ENCODE data around the gene TBC1D10A.

The TBC1D10A gene, protein sequence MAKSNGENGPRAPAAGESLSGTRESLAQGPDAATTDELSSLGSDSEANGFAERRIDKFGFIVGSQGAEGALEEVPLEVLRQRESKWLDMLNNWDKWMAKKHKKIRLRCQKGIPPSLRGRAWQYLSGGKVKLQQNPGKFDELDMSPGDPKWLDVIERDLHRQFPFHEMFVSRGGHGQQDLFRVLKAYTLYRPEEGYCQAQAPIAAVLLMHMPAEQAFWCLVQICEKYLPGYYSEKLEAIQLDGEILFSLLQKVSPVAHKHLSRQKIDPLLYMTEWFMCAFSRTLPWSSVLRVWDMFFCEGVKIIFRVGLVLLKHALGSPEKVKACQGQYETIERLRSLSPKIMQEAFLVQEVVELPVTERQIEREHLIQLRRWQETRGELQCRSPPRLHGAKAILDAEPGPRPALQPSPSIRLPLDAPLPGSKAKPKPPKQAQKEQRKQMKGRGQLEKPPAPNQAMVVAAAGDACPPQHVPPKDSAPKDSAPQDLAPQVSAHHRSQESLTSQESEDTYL

DNA sequence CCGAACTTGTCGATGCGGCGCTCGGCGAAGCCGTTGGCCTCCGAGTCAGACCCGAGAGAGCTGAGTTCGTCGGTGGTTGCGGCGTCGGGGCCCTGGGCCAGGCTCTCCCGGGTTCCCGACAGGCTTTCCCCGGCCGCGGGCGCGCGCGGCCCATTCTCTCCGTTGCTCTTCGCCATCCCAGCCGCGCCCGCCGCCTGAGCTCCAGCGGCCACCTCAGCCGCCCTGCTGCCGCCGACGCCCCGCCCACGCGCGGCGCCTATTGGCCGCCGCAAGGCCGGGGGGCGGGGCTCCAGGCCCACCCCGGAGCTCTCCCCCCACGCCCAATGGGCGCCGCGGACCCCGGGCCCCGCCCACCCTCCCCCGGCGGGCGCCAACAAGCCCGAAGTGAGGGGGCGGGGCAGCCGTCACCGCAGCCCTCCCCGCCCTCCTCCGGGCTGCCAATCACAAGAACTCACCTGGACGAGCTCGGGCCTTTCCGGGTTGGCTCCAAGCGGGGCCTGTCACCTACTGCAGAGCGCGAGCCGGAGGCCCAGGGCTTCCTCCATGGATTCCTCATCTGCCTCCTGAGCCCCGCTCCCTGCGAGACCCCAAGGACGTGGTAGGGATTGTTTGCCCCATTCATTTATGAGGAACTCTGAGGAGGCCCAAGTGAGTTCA lies at the start of gene TBC1D10A:
Gene TBC1D10A (minus strand): TSS at position 236 of the 657 bp plus-strand sequence. CDS start 60 bp downstream, at position 176.
- TF ChIP-seq YY1 (IDR thresholded peaks at IDR 0.05; ENCODE audit: low read depth) = 0 out of 2 replicates have a peak, but pooled peaks have one; percentile 34
- TF ChIP-seq EP300 (IDR thresholded peaks at IDR 0.05; ENCODE audit: borderline replicate concordance) = no peak
- TF ChIP-seq TAF1 (IDR thresholded peaks at IDR 0.05; ENCODE audit: low read depth) = peak; percentile 54

DNA sequence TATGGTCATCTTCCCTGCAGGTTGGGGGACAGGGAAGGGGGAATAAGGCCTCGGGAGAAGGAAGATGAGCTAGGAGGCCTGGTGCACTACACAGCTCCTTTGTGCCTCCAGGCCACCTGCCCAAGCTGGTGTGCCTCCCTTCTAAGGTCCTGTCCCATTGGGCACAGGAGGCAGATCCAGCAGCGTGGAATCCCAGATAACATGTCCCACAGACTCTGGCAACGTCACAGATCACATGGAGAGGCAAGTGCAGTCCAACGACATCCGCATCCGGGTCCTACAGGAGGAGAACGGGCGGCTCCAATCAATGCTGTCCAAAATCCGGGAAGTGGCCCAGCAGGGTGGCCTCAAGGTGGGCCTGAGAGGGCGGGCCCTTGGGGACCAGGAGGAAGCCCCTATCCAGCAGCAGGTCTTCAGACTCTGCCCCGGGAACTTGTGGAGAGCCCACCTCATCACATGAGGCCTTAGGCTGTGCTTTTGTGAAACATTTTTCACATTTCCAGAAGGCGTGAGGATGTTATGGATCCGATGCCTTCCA lies 48.6 kb upstream of the TBC1D10A start:
- no peak for TF ChIP-seq TCF12 (IDR thresholded peaks at IDR 0.05; ENCODE audit: low read depth)
- no peak for TF ChIP-seq TAF1 (IDR thresholded peaks at IDR 0.05; ENCODE audit: low read depth)
- TF ChIP-seq EP300 (IDR thresholded peaks at IDR 0.05; ENCODE audit: borderline replicate concordance) = no peak
- TF ChIP-seq NFIC (IDR thresholded peaks at IDR 0.05) = no peak
- TF ChIP-seq FOXM1 (IDR thresholded peaks at IDR 0.05; ENCODE audit: borderline replicate concordance, low read depth) = no peak

DNA sequence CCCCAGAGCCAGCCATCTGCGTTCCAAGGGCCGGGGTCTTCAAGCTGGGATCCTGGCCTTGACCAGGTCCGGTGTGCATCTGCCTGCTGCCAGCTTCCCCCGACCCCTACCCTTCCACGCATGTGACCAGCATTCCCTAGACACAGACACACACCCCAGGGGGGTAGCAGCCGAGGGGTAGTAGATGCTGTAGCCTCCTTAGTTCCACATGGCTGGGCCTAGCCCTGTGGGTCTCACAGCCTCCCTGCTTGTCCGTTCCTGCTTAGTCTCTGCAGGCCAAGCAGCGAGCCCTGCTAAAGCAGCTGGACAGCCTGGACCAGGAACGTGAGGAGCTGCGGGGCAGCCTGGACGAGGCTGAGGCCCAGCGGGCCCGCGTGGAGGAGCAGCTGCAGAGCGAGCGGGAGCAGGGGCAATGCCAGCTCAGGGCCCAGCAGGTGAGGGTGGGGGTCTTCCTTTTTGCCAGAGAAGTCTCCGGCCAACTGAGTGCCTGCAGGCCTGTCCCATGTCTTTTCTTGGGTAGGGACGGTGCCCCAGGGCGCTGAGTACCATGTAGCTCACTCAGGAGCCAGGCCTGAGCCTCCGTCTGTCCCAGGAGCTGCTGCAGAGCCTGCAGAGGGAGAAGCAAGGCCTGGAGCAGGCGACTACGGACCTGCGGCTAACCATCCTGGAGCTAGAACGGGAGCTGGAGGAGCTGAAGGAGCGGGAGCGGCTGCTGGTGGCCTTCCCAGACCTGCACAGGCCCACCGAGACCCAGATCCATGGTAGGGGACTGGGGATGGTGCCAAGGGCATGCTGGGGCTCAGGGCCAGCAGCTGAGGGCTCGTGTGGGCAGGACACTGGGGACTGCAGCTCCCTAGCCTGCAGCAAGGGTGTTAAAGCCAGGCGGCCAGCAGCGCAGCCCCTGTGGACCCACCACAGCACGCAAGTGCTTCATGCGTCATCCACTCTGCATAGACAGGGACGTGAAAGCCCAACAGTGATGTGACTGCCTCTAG lies 46.9 kb upstream of the TBC1D10A start:
- TF ChIP-seq TCF12 (IDR thresholded peaks at IDR 0.05; ENCODE audit: low read depth) = no peak
- no peak for TF ChIP-seq TAF1 (IDR thresholded peaks at IDR 0.05; ENCODE audit: low read depth)
- no peak for TF ChIP-seq TEAD4 (IDR thresholded peaks at IDR 0.05)
- TF ChIP-seq CREB1 (IDR thresholded peaks at IDR 0.05; ENCODE audit: low read depth) = no peak
- TF ChIP-seq, protein P1, sequence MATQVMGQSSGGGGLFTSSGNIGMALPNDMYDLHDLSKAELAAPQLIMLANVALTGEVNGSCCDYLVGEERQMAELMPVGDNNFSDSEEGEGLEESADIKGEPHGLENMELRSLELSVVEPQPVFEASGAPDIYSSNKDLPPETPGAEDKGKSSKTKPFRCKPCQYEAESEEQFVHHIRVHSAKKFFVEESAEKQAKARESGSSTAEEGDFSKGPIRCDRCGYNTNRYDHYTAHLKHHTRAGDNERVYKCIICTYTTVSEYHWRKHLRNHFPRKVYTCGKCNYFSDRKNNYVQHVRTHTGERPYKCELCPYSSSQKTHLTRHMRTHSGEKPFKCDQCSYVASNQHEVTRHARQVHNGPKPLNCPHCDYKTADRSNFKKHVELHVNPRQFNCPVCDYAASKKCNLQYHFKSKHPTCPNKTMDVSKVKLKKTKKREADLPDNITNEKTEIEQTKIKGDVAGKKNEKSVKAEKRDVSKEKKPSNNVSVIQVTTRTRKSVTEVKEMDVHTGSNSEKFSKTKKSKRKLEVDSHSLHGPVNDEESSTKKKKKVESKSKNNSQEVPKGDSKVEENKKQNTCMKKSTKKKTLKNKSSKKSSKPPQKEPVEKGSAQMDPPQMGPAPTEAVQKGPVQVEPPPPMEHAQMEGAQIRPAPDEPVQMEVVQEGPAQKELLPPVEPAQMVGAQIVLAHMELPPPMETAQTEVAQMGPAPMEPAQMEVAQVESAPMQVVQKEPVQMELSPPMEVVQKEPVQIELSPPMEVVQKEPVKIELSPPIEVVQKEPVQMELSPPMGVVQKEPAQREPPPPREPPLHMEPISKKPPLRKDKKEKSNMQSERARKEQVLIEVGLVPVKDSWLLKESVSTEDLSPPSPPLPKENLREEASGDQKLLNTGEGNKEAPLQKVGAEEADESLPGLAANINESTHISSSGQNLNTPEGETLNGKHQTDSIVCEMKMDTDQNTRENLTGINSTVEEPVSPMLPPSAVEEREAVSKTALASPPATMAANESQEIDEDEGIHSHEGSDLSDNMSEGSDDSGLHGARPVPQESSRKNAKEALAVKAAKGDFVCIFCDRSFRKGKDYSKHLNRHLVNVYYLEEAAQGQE (IDR thresholded peaks at IDR 0.05; ENCODE audit: low read depth) = no peak
- TF ChIP-seq CEBPB (IDR thresholded peaks at IDR 0.05) = no peak
- TF ChIP-seq FOXM1 (IDR thresholded peaks at IDR 0.05; ENCODE audit: borderline replicate concordance, low read depth) = no peak
- TF ChIP-seq EGR1 (IDR thresholded peaks at IDR 0.05) = no peak
- TF ChIP-seq, protein P2, sequence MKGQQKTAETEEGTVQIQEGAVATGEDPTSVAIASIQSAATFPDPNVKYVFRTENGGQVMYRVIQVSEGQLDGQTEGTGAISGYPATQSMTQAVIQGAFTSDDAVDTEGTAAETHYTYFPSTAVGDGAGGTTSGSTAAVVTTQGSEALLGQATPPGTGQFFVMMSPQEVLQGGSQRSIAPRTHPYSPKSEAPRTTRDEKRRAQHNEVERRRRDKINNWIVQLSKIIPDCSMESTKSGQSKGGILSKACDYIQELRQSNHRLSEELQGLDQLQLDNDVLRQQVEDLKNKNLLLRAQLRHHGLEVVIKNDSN (IDR thresholded peaks at IDR 0.05) = no peak
- TF ChIP-seq ZBTB7A (IDR thresholded peaks at IDR 0.05; ENCODE audit: low read depth) = no peak
- no peak for TF ChIP-seq EP300 (IDR thresholded peaks at IDR 0.05; ENCODE audit: borderline replicate concordance)
- TF ChIP-seq NFIC (IDR thresholded peaks at IDR 0.05) = no peak
- TF ChIP-seq RAD21 (IDR thresholded peaks at IDR 0.05; ENCODE audit: low read depth) = no peak
- no peak for TF ChIP-seq YY1 (IDR thresholded peaks at IDR 0.05; ENCODE audit: low read depth)
- TF ChIP-seq, protein P3, sequence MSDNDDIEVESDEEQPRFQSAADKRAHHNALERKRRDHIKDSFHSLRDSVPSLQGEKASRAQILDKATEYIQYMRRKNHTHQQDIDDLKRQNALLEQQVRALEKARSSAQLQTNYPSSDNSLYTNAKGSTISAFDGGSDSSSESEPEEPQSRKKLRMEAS (IDR thresholded peaks at IDR 0.05) = no peak

DNA sequence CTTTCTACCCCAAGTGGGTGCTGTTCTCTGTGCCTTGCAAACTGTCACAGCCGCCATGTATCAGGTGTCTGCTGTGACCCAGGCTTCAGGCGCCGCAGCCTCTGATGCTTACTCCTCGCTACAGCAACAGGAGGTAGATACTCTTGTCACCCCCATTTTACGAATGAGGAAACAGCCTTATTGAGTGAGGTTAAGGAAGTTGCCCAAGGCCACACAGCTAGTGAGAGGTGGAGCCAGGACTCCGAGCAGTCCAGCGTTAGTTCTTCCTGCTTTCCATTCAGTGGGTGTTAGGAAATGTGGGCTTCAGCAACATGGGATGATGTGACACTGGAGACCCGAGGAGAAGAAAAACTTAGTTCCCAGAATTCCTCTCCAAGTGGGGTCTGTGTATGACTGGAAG lies 46.2 kb upstream of the TBC1D10A start:
- TF ChIP-seq ZBTB7A (IDR thresholded peaks at IDR 0.05; ENCODE audit: low read depth) (no peak), YY1 (IDR thresholded peaks at IDR 0.05; ENCODE audit: low read depth) (no peak), CREB1 (IDR thresholded peaks at IDR 0.05; ENCODE audit: low read depth) (no peak), TAF1 (IDR thresholded peaks at IDR 0.05; ENCODE audit: low read depth) (no peak), CEBPB (IDR thresholded peaks at IDR 0.05) (no peak), EGR1 (IDR thresholded peaks at IDR 0.05) (no peak), EP300 (IDR thresholded peaks at IDR 0.05; ENCODE audit: borderline replicate concordance) (no peak), TCF12 (IDR thresholded peaks at IDR 0.05; ENCODE audit: low read depth) (no peak), FOXM1 (IDR thresholded peaks at IDR 0.05; ENCODE audit: borderline replicate concordance, low read depth) (no peak)
- TF ChIP-seq, protein P1 (IDR thresholded peaks at IDR 0.05; ENCODE audit: low read depth) = no peak
- TF ChIP-seq, protein P2 (IDR thresholded peaks at IDR 0.05) = no peak
- TF ChIP-seq, protein P3 (IDR thresholded peaks at IDR 0.05) = no peak
